ENCODE measurements around the gene PLEKHD1.
A peak's percentile ranks its signal among the peaks of the same experiment; 100 is the strongest.

- TF ChIP-seq, protein P1, sequence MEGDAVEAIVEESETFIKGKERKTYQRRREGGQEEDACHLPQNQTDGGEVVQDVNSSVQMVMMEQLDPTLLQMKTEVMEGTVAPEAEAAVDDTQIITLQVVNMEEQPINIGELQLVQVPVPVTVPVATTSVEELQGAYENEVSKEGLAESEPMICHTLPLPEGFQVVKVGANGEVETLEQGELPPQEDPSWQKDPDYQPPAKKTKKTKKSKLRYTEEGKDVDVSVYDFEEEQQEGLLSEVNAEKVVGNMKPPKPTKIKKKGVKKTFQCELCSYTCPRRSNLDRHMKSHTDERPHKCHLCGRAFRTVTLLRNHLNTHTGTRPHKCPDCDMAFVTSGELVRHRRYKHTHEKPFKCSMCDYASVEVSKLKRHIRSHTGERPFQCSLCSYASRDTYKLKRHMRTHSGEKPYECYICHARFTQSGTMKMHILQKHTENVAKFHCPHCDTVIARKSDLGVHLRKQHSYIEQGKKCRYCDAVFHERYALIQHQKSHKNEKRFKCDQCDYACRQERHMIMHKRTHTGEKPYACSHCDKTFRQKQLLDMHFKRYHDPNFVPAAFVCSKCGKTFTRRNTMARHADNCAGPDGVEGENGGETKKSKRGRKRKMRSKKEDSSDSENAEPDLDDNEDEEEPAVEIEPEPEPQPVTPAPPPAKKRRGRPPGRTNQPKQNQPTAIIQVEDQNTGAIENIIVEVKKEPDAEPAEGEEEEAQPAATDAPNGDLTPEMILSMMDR (conservative IDR thresholded peaks at IDR 0.05) = peak; percentile 64
- no peak for TF ChIP-seq EZH2 (IDR thresholded peaks at IDR 0.05; ENCODE audit: low read depth)
These were observed 9.2 kb upstream of the PLEKHD1 start for GRCh38 chr14:69475194-69475818.

Data from PC-9 (cell line).